NCI-H748 (cell line): ENCODE data around the gene RAB6A.
"Not testable (repeated sequence)": the region's sequence is repeated elsewhere in the genome, so short reads cannot be mapped to it uniquely, and the experiment has no call there.

Experiments
- DNase-seq: peaks from one replicate; lab custom pipeline; 2025; ENCODE audit not compliant: unreplicated experiment; lab: John Stamatoyannopoulos, UW

The RAB6A gene

GRCh38 chr11:73729594-73730206 lies 31.2 kb downstream of the RAB6A start:
- DNase-seq, result peak; percentile 18

- DNase-seq, result no peak
These were observed 32.9 kb downstream of the RAB6A start for GRCh38 chr11:73728000-73728399.

- DNase-seq, result no peak
These were observed 34.0 kb downstream of the RAB6A start for GRCh38 chr11:73726825-73727224.

- DNase-seq, result no peak
These were observed 43.7 kb downstream of the RAB6A start for GRCh38 chr11:73717136-73717535.

GRCh38 chr11:73716153-73717056 lies 44.5 kb downstream of the RAB6A start:
- DNase-seq, result no peak

- no peak for DNase-seq
These were observed 45.3 kb downstream of the RAB6A start for GRCh38 chr11:73715541-73715940.

- no peak for DNase-seq
These were observed 49.9 kb downstream of the RAB6A start for GRCh38 chr11:73710964-73711363.

GRCh38 chr11:73705053-73705452 lies 55.8 kb downstream of the RAB6A start:
- DNase-seq, result no peak

- no peak for DNase-seq
These were observed 66.9 kb downstream of the RAB6A start for GRCh38 chr11:73693899-73694525.

GRCh38 chr11:73680687-73681086 lies 80.2 kb downstream of the RAB6A start:
- DNase-seq, result no peak

GRCh38 chr11:73676552-73676951 lies 84.3 kb downstream of the RAB6A start:
- not testable (repeated sequence) for DNase-seq

GRCh38 chr11:73671701-73672100 lies 89.2 kb downstream of the RAB6A start:
- no peak for DNase-seq

- DNase-seq, result no peak
These were observed 90.1 kb downstream of the RAB6A start for GRCh38 chr11:73670808-73671207.

GRCh38 chr11:73667891-73668290 lies 93.0 kb downstream of the RAB6A start:
- DNase-seq, result no peak

GRCh38 chr11:73664877-73665276 lies 96.0 kb downstream of the RAB6A start:
- no peak for DNase-seq

- no peak for DNase-seq
These were observed 97.0 kb downstream of the RAB6A start for GRCh38 chr11:73663604-73664495.

- no peak for DNase-seq
These were observed 98.3 kb downstream of the RAB6A start for GRCh38 chr11:73662445-73663157.

GRCh38 chr11:73661035-73661628 lies 99.7 kb downstream of the RAB6A start:
- DNase-seq, result peak; percentile 80

GRCh38 chr11:73660497-73661034 lies 100.3 kb downstream of the RAB6A start:
- no peak for DNase-seq

- no peak for DNase-seq
These were observed 100.9 kb downstream of the RAB6A start for GRCh38 chr11:73659961-73660360.
